K562 (cell line): ENCODE results near the gene RAB4B. TPM values are rescaled to one million over a fixed set of nuclear protein-coding genes. Genes with fewer than 3 reads are reported as not detected.

Experiments
- ARID1B ChIP-seq: fragments of 450-650 bp; IDR thresholded peaks from 2 replicates; pipeline ENCODE4 v1.6.1; 2016; ENCODE audit warnings: antibody characterized with exemption, mild to moderate bottlenecking, inconsistent platforms
- BDP1 ChIP-seq: IDR thresholded peaks from 3 replicates; pipeline ENCODE4 v1.6.1; 2011; ENCODE audit not compliant: insufficient read length, insufficient read depth
- FOS ChIP-seq: IDR thresholded peaks from 3 replicates; pipeline ENCODE4 v1.6.1; 2011; ENCODE audit not compliant: insufficient read length; ENCODE audit errors: extremely low read depth
- NFIC ChIP-seq: fragments of 450-650 bp; IDR thresholded peaks from 2 replicates; pipeline ENCODE4 v1.6.1; 2017; ENCODE audit warnings: mild to moderate bottlenecking, inconsistent platforms
- PHB2 ChIP-seq: fragments of 450-650 bp; IDR thresholded peaks from 2 replicates; pipeline ENCODE4 v1.6.1; 2017; ENCODE audit warnings: low read depth
- RBM15 ChIP-seq: fragments of 200-400 bp; formaldehyde crosslinking; IDR thresholded peaks from 2 replicates; pipeline ENCODE4 v1.6.1; 2018; ENCODE audit warnings: mild to moderate bottlenecking, low read length, moderate library complexity; ENCODE audit not compliant: insufficient read depth
- THRB ChIP-seq: fragments of 450-650 bp; formaldehyde crosslinking; conservative IDR thresholded peaks from 2 replicates; pipeline ENCODE4 v1.4.0; 2022; ENCODE audit warnings: mild to moderate bottlenecking, missing genetic modification characterization
- ZKSCAN1 ChIP-seq: fragments of 150-350 bp; IDR thresholded peaks from 2 replicates; pipeline ENCODE4 v1.6.1; 2016; ENCODE audit warnings: low read depth, low read length
- ZNF239 ChIP-seq: fragments of 250-450 bp; sonication (Bioruptor Pico); IDR thresholded peaks from 2 replicates; pipeline ENCODE4 v1.4.0; 2020; ENCODE audit warnings: mild to moderate bottlenecking
- polyA plus RNA-seq, 8 experiments: library from polyadenylated mRNA; depleted of rRNA in 4 of 8; stranded (reverse) in 5 of 8; unstranded in 3 of 8; fragments of >200 nt; fragmentation: Nextera tagmentation in 2 of 8; fragmentation: Illumina TruSeq in 1 of 8; extraction: Ambion mirVana in 2 of 8; extraction: Trizol in 1 of 8; gene quantifications; 2 replicates each; pipeline versions ENCODE4 v1.2.1 to v1.2.3, GENCODE V29; 2011 to 2014; ENCODE audit warnings: inconsistent platforms in 1 of 8, missing spikeins in 1 of 8
- total RNA-seq, 7 experiments: library from RNA; depleted of rRNA in 6 of 7; stranded (reverse); fragments of >200 nt in 6 of 7; fragmentation: Illumina TruSeq in 2 of 7; extraction: Trizol in 2 of 7; gene quantifications; 2 replicates each; pipeline versions ENCODE4 v1.2.1 to v1.2.3, GENCODE V29; 2011 to 2021; ENCODE audit warnings: low replicate concordance in 1 of 7
- TF ChIP-seq, protein P1 (sequence below): fragments of 200-600 bp; sonication (generic); IDR thresholded peaks from one replicate; pipeline ENCODE4 v1.6.1; 2012; ENCODE audit warnings: mild to moderate bottlenecking, low read depth, low read length, inconsistent platforms
- TF ChIP-seq, protein P2 (sequence below): sonication (generic); formaldehyde crosslinking; IDR thresholded peaks from 2 replicates; pipeline ENCODE4 v1.8.1; 2023; ENCODE audit warnings: mild to moderate bottlenecking, missing genetic modification reagents

The RAB4B gene
- total and polyA plus RNA-seq, 9 of the 15 experiments (the other 6 are each of a cell fraction or from before 2014, with no cell fraction given) = 0.28 to 20.4 (median 9.0) TPM

DNA sequence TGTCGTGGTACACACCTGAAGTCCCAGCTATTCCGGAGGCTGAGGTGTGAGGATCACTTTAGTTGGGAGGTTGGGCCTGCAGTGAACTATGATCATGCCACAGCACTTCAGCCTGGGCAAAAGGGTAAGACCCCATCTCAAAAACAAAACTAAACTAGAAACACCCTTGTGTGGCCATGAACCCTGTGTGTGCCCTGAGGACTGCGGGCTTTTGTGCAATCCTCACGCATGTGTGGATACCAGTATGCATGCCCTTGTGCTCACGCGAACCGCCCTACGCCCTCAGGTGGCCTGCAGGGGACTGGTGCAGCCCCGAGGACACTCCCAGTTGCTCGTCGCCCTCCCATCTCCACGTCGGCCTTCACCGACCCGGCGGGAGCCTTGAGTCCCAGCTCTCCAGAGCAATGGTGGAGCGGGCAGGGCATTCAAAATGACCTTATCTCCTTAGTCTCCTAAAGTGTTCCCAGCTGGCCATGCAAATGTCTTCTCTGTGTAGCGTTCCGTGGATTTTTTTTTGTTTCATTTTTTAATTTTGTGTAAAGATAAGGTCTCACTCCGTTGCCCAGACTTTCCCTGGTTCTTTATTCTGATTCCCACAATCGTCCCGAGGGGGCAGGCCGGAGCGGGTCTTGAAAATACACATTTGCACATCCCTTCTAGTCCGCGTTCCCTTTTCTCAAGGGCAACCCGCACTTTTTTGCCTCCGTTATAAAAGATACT is 20.1 kb downstream of the RAB4B start (continued):
- TF ChIP-seq RBM15 (no peak), NFIC (peak; percentile 68), THRB (CRISPR knock-in tag) (0 out of 2 replicates have a peak, but pooled peaks have one; percentile 68), BDP1 (no peak), PHB2 (peak; percentile 26; the same call in 1 of the 2 replicates), ZKSCAN1 (no peak), ARID1B (peak; percentile 53; the same call in 1 of the 2 replicates), ZNF239 (CRISPR knock-in tag) (no peak), FOS (no peak)
- TF ChIP-seq, protein P1, sequence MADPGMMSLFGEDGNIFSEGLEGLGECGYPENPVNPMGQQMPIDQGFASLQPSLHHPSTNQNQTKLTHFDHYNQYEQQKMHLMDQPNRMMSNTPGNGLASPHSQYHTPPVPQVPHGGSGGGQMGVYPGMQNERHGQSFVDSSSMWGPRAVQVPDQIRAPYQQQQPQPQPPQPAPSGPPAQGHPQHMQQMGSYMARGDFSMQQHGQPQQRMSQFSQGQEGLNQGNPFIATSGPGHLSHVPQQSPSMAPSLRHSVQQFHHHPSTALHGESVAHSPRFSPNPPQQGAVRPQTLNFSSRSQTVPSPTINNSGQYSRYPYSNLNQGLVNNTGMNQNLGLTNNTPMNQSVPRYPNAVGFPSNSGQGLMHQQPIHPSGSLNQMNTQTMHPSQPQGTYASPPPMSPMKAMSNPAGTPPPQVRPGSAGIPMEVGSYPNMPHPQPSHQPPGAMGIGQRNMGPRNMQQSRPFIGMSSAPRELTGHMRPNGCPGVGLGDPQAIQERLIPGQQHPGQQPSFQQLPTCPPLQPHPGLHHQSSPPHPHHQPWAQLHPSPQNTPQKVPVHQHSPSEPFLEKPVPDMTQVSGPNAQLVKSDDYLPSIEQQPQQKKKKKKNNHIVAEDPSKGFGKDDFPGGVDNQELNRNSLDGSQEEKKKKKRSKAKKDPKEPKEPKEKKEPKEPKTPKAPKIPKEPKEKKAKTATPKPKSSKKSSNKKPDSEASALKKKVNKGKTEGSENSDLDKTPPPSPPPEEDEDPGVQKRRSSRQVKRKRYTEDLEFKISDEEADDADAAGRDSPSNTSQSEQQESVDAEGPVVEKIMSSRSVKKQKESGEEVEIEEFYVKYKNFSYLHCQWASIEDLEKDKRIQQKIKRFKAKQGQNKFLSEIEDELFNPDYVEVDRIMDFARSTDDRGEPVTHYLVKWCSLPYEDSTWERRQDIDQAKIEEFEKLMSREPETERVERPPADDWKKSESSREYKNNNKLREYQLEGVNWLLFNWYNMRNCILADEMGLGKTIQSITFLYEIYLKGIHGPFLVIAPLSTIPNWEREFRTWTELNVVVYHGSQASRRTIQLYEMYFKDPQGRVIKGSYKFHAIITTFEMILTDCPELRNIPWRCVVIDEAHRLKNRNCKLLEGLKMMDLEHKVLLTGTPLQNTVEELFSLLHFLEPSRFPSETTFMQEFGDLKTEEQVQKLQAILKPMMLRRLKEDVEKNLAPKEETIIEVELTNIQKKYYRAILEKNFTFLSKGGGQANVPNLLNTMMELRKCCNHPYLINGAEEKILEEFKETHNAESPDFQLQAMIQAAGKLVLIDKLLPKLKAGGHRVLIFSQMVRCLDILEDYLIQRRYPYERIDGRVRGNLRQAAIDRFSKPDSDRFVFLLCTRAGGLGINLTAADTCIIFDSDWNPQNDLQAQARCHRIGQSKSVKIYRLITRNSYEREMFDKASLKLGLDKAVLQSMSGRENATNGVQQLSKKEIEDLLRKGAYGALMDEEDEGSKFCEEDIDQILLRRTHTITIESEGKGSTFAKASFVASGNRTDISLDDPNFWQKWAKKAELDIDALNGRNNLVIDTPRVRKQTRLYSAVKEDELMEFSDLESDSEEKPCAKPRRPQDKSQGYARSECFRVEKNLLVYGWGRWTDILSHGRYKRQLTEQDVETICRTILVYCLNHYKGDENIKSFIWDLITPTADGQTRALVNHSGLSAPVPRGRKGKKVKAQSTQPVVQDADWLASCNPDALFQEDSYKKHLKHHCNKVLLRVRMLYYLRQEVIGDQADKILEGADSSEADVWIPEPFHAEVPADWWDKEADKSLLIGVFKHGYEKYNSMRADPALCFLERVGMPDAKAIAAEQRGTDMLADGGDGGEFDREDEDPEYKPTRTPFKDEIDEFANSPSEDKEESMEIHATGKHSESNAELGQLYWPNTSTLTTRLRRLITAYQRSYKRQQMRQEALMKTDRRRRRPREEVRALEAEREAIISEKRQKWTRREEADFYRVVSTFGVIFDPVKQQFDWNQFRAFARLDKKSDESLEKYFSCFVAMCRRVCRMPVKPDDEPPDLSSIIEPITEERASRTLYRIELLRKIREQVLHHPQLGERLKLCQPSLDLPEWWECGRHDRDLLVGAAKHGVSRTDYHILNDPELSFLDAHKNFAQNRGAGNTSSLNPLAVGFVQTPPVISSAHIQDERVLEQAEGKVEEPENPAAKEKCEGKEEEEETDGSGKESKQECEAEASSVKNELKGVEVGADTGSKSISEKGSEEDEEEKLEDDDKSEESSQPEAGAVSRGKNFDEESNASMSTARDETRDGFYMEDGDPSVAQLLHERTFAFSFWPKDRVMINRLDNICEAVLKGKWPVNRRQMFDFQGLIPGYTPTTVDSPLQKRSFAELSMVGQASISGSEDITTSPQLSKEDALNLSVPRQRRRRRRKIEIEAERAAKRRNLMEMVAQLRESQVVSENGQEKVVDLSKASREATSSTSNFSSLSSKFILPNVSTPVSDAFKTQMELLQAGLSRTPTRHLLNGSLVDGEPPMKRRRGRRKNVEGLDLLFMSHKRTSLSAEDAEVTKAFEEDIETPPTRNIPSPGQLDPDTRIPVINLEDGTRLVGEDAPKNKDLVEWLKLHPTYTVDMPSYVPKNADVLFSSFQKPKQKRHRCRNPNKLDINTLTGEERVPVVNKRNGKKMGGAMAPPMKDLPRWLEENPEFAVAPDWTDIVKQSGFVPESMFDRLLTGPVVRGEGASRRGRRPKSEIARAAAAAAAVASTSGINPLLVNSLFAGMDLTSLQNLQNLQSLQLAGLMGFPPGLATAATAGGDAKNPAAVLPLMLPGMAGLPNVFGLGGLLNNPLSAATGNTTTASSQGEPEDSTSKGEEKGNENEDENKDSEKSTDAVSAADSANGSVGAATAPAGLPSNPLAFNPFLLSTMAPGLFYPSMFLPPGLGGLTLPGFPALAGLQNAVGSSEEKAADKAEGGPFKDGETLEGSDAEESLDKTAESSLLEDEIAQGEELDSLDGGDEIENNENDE = no peak
- TF ChIP-seq, protein P2, sequence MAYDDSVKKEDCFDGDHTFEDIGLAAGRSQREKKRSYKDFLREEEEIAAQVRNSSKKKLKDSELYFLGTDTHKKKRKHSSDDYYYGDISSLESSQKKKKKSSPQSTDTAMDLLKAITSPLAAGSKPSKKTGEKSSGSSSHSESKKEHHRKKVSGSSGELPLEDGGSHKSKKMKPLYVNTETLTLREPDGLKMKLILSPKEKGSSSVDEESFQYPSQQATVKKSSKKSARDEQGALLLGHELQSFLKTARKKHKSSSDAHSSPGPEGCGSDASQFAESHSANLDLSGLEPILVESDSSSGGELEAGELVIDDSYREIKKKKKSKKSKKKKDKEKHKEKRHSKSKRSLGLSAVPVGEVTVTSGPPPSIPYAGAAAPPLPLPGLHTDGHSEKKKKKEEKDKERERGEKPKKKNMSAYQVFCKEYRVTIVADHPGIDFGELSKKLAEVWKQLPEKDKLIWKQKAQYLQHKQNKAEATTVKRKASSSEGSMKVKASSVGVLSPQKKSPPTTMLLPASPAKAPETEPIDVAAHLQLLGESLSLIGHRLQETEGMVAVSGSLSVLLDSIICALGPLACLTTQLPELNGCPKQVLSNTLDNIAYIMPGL = peak; percentile 60; the same call in 1 of the 2 replicates
